ENCODE measurements around the gene NTRK2. TPM values are rescaled to one million over a fixed set of nuclear protein-coding genes. Genes with fewer than 3 reads are reported as not detected.

NTRK2 gene
- total RNA-seq, 1 donor from 2014 or later: 3.8 TPM

GRCh38 chr9:84819491-84819991, 150.0 kb downstream of the NTRK2 start:
- intact Hi-C loops (cut with micrococcal nuclease): no loop called here
- no peak for DNase-seq
- no peak overlapping the region for H3K27ac ChIP-seq (replicated peaks)
- peaks cover 5% of the 10 kb centered on the region for H3K27me3 ChIP-seq (ENCODE audit: low read depth)
- no peak overlapping the region for H3K4me3 ChIP-seq
- no peak for TF ChIP-seq CTCF (IDR thresholded peaks at IDR 0.05; ENCODE audit: borderline replicate concordance)
- H3K9me3 ChIP-seq (replicated peaks): no peaks in the 10 kb centered on the region
- no peaks in the 10 kb centered on the region for H3K36me3 ChIP-seq
- H3K4me1 ChIP-seq: peaks cover 16% of the 10 kb centered on the region

GRCh38 chr9:84821431-84821830, 151.9 kb downstream of the NTRK2 start:
- Histone ChIP-seq H3K36me3 (no peaks in the 10 kb centered on the region), H3K27ac (replicated peaks) (peak overlapping the region; percentile 52), H3K4me3 (no peak overlapping the region), H3K9me3 (replicated peaks) (no peaks in the 10 kb centered on the region), H3K4me1 (peaks cover 16% of the 10 kb centered on the region), H3K27me3 (ENCODE audit: low read depth) (peaks cover 12% of the 10 kb centered on the region)
- intact Hi-C loops (cut with micrococcal nuclease): no loop called here
- DNase-seq: no peak
- no peak for TF ChIP-seq CTCF (IDR thresholded peaks at IDR 0.05; ENCODE audit: borderline replicate concordance)

GRCh38 chr9:84822589-84823233, 153.2 kb downstream of the NTRK2 start:
- Histone ChIP-seq H3K36me3 (no peaks in the 10 kb centered on the region), H3K27ac (replicated peaks) (peak overlapping the region; percentile 52), H3K27me3 (ENCODE audit: low read depth) (peaks cover 19% of the 10 kb centered on the region), H3K9me3 (replicated peaks) (no peaks in the 10 kb centered on the region), H3K4me1 (peaks cover 16% of the 10 kb centered on the region), H3K4me3 (no peak overlapping the region)
- intact Hi-C loops (cut with micrococcal nuclease): no loop called here
- TF ChIP-seq CTCF (IDR thresholded peaks at IDR 0.05; ENCODE audit: borderline replicate concordance): no peak
- no peak for DNase-seq

GRCh38 chr9:84823421-84824271, 154.1 kb downstream of the NTRK2 start:
- intact Hi-C loops (cut with micrococcal nuclease): no loop called here
- Histone ChIP-seq H3K36me3 (no peaks in the 10 kb centered on the region), H3K27me3 (ENCODE audit: low read depth) (peaks cover 19% of the 10 kb centered on the region), H3K27ac (replicated peaks) (peak overlapping the region; percentile 55), H3K4me3 (no peak overlapping the region), H3K9me3 (replicated peaks) (no peaks in the 10 kb centered on the region), H3K4me1 (peaks cover 16% of the 10 kb centered on the region)
- no peak for TF ChIP-seq CTCF (IDR thresholded peaks at IDR 0.05; ENCODE audit: borderline replicate concordance)
- DNase-seq: no peak

GRCh38 chr9:84827216-84827765, 157.8 kb downstream of the NTRK2 start:
- Histone ChIP-seq H3K27ac (replicated peaks) (no peak overlapping the region), H3K9me3 (replicated peaks) (no peaks in the 10 kb centered on the region), H3K4me1 (peaks cover 9% of the 10 kb centered on the region), H3K27me3 (ENCODE audit: low read depth) (peaks cover 20% of the 10 kb centered on the region), H3K36me3 (no peaks in the 10 kb centered on the region), H3K4me3 (no peak overlapping the region)
- intact Hi-C loops (cut with micrococcal nuclease): no loop called here
- no peak for DNase-seq
- TF ChIP-seq CTCF (IDR thresholded peaks at IDR 0.05; ENCODE audit: borderline replicate concordance): no peak

All from left ventricle myocardium inferior (tissue), 1 donor.